Measurements from ENCODE around the gene PLAAT2.

Gene PLAAT2

GRCh38 chr11:63505857-63506528 lies 57.2 kb downstream of the PLAAT2 start, which contains the start of gene LGALS12:
LGALS12 (plus strand) TSS chr11:63506084; CDS start chr11:63506459, 375 bp downstream.
- peak in 3 of 42 donors; percentile 10 to 43 (median 20) for DNase-seq
- intact Hi-C loops (cut with DNase I), result no loop called here

- peak in 28 of 42 donors; percentile 26 to 81 (median 55) for DNase-seq
- intact Hi-C loops (cut with DNase I), result no loop called here
These were observed 58.1 kb downstream of the PLAAT2 start for GRCh38 chr11:63504933-63505586.

GRCh38 chr11:63504054-63504453 lies 59.1 kb downstream of the PLAAT2 start:
- DNase-seq, result no peak
- intact Hi-C loops (cut with DNase I), result no loop called here

- intact Hi-C loops (cut with DNase I), result no loop called here
- peak in 5 of 42 donors; percentile 12 to 44 (median 29) for DNase-seq
These were observed 59.7 kb downstream of the PLAAT2 start for GRCh38 chr11:63503492-63503891.
